PC-3 (cell line): ENCODE data around the gene TRAF1. TPM values are rescaled to one million over a fixed set of nuclear protein-coding genes. Genes with fewer than 3 reads are reported as not detected.
A peak's percentile ranks its signal among the peaks of the same experiment; 100 is the strongest.

Experiments
- ATAC-seq: fragments of 200-7000 bp; cut with Tn5 transposase; 2 replicates; pipeline ENCODE4 v1.9.1; 2020; ENCODE audit warnings: mild to moderate bottlenecking, moderate library complexity
- BruUV-seq: library from RNA; stranded (reverse); fragments of 400-500 nt; replicated peaks from 2 replicates; lab custom pipeline; 2021; lab: Mats Ljungman, UMichigan
- CTCF ChIA-PET: fragments of 300-600 bp; sonication (Branson Sonifier 250); formaldehyde crosslinking; loops from one replicate; lab custom pipeline; 2022; ENCODE audit warnings: antibody characterized with exemption; lab: Charles Lee
- POLR2A ChIA-PET: fragments of 300-600 bp; sonication (Branson Sonifier 250); formaldehyde crosslinking; loops from one replicate; lab custom pipeline; 2022; ENCODE audit warnings: antibody characterized with exemption; ENCODE audit not compliant: unreplicated experiment; lab: Charles Lee
- DNase-seq: peaks from one replicate; pipeline ENCODE4 v3.0.0-alpha.2; 2015
- H2AFZ ChIP-seq: fragments of 300-600 bp; sonication (generic); 2 replicates; pipeline ENCODE4 v1.6.0; 2016; ENCODE audit warnings: antibody characterized with exemption, low read length
- H3F3A ChIP-seq: fragments of 300-600 bp; sonication (generic); one replicate; pipeline ENCODE4 v1.6.0; 2017; ENCODE audit warnings: antibody characterized with exemption, low read length, control low read depth, mild to moderate bottlenecking; ENCODE audit not compliant: unreplicated experiment
- H3K27ac ChIP-seq: fragments of 300-600 bp; sonication (generic); 2 replicates; pipeline ENCODE4 v1.5.1; 2016; ENCODE audit warnings: mild to moderate bottlenecking, low read length
- H3K27me3 ChIP-seq: fragments of 300-600 bp; sonication (generic); 2 replicates; pipeline ENCODE4 v1.6.1; 2016; ENCODE audit warnings: low read length, mixed read lengths
- H3K36me3 ChIP-seq: fragments of 300-600 bp; sonication (generic); 2 replicates; pipeline ENCODE4 v1.6.1; 2016; ENCODE audit warnings: low read depth, mixed run types, low read length, mixed read lengths
- H3K4me1 ChIP-seq: fragments of 300-600 bp; sonication (generic); 2 replicates; pipeline ENCODE4 v1.5.1; 2016; ENCODE audit warnings: low read length; ENCODE audit not compliant: insufficient read depth
- H3K4me2 ChIP-seq: fragments of 300-600 bp; sonication (generic); 2 replicates; pipeline ENCODE4 v1.6.0; 2016; ENCODE audit warnings: low read length
- H3K4me3 ChIP-seq: fragments of 300-600 bp; sonication (generic); 2 replicates; pipeline ENCODE4 v1.5.1; 2016; ENCODE audit warnings: mild to moderate bottlenecking, low read length, mixed read lengths
- H3K79me2 ChIP-seq: fragments of 300-600 bp; sonication (generic); 2 replicates; pipeline ENCODE4 v1.6.1; 2017; ENCODE audit warnings: low read length, mixed read lengths
- H3K9ac ChIP-seq: fragments of 300-600 bp; sonication (generic); 2 replicates; pipeline ENCODE4 v1.6.0; 2016; ENCODE audit warnings: mild to moderate bottlenecking, low read length
- H3K9me2 ChIP-seq: fragments of 300-600 bp; sonication (generic); replicated peaks from 2 replicates; pipeline ENCODE4 v1.6.1; 2016; ENCODE audit warnings: mixed run types, low read length, mixed read lengths
- H3K9me3 ChIP-seq: fragments of 300-600 bp; sonication (generic); 2 replicates; pipeline ENCODE4 v1.6.1; 2016; ENCODE audit warnings: low read length, mixed read lengths
- H4K20me1 ChIP-seq: fragments of 300-600 bp; sonication (generic); 2 replicates; pipeline ENCODE4 v1.6.1; 2016; ENCODE audit warnings: low read length, mixed read lengths
- EZH2 ChIP-seq: fragments of 300-600 bp; sonication (generic); IDR thresholded peaks from one replicate; pipeline ENCODE4 v1.6.1; 2017; ENCODE audit warnings: antibody characterized with exemption, mild to moderate bottlenecking, low read length; ENCODE audit not compliant: unreplicated experiment
- EZH2phosphoT487 ChIP-seq: fragments of 300-600 bp; sonication (generic); IDR thresholded peaks from 2 replicates; pipeline ENCODE4 v1.6.1; 2018; ENCODE audit warnings: mild to moderate bottlenecking, antibody characterized with exemption, low read length, borderline replicate concordance
- intact Hi-C: fragments of 100-400 bp; cut with micrococcal nuclease; formaldehyde crosslinking; loops from 2 replicates; pipeline ENCODE4 v1.9.0; 2023
- total RNA-seq: library from RNA; depleted of rRNA; stranded (reverse); fragments of >200 nt; gene quantifications from 2 replicates; pipeline ENCODE4 v1.2.3, GENCODE V29; 2014
- TF ChIP-seq, protein P1 (sequence below): fragments of 300-600 bp; sonication (generic); conservative IDR thresholded peaks from 2 replicates; pipeline ENCODE4 v1.5.1; 2017; ENCODE audit warnings: antibody characterized with exemption, low read depth, mild to moderate bottlenecking, low read length

TRAF1 gene
- total RNA-seq, 1 experiment from 2014 or later: 0.15 TPM

DNA sequence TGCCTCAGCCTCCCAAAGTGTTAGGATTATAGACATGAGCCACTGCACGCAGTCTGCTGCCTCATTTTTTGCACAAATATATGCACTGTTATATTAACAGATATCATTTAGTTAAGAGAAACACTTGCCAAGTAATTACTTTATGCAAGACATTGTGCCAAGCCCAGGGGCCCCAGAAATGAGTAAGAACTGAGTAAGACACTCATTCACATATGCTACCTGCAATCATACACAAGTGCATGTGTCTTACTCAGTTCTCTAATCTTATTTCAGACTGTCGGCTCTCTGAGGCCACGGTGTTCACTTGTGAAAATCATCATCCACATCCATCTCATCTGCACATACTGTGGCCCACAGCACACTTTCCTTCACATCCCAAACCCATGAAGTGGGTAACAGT lies 16.0 kb downstream of the TRAF1 start:
- Histone ChIP-seq H2AFZ (no peak overlapping the region), H4K20me1 (no peaks in the 10 kb centered on the region), H3K4me2 (no peak overlapping the region), H3K4me3 (no peak overlapping the region), H3K27me3 (no peaks in the 10 kb centered on the region), H3K79me2 (no peaks in the 10 kb centered on the region), H3K9me2 (no peaks in the 10 kb centered on the region), H3K9me3 (no peaks in the 10 kb centered on the region), H3K27ac (no peak overlapping the region), H3F3A (no peaks in the 10 kb centered on the region), H3K36me3 (no peaks in the 10 kb centered on the region), H3K4me1 (peaks cover 28% of the 10 kb centered on the region), H3K9ac (no peak overlapping the region)
- TF ChIP-seq, protein P1, sequence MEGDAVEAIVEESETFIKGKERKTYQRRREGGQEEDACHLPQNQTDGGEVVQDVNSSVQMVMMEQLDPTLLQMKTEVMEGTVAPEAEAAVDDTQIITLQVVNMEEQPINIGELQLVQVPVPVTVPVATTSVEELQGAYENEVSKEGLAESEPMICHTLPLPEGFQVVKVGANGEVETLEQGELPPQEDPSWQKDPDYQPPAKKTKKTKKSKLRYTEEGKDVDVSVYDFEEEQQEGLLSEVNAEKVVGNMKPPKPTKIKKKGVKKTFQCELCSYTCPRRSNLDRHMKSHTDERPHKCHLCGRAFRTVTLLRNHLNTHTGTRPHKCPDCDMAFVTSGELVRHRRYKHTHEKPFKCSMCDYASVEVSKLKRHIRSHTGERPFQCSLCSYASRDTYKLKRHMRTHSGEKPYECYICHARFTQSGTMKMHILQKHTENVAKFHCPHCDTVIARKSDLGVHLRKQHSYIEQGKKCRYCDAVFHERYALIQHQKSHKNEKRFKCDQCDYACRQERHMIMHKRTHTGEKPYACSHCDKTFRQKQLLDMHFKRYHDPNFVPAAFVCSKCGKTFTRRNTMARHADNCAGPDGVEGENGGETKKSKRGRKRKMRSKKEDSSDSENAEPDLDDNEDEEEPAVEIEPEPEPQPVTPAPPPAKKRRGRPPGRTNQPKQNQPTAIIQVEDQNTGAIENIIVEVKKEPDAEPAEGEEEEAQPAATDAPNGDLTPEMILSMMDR: no peak
- TF ChIP-seq EZH2: no peak
- TF ChIP-seq EZH2phosphoT487: no peak
- CTCF ChIA-PET: no interaction called here
- POLR2A ChIA-PET: no interaction called here
- DNase-seq: peak; percentile 33
- peak; percentile 25 for ATAC-seq
- no TSS peak for BruUV-seq
- intact Hi-C loops: no loop called here

DNA sequence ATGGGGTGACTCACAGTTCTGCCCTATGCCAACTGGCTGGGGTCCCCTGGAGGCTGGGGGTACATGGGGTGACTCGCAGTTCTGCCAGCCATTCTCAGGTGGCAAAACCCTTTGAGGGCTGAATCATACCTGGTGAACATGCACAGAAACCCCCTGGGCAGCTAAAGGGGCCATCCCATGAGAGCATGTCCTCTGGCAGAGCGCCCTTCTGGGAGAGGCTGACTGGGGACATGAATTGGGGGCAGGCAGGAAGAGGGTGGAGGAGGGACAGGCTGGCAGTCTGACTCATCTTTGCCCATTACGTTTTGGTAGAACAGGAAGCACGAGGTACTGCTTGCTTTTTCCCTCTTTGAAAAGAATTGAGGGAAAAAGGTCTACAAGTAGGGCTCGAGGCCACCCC lies 16.7 kb downstream of the TRAF1 start:
- BruUV-seq: no TSS peak
- intact Hi-C loops: no loop called here
- H3K9ac ChIP-seq: no peak overlapping the region
- no peaks in the 10 kb centered on the region for H3K36me3 ChIP-seq
- peaks cover 23% of the 10 kb centered on the region for H3K4me1 ChIP-seq
- ChIA-PET CTCF (no interaction called here), POLR2A (no interaction called here)
- peak; percentile 57 for DNase-seq
- H3K9me2 ChIP-seq: no peaks in the 10 kb centered on the region
- no peaks in the 10 kb centered on the region for H3K27me3 ChIP-seq
- 0 out of 2 replicates have a peak overlapping the region, but pooled peaks have one; percentile 7 for H3K27ac ChIP-seq
- TF ChIP-seq, protein P1: no peak
- TF ChIP-seq EZH2phosphoT487 (no peak), EZH2 (no peak)
- no peak overlapping the region for H3K4me3 ChIP-seq
- no peak overlapping the region for H2AFZ ChIP-seq
- no peaks in the 10 kb centered on the region for H3K79me2 ChIP-seq
- H3K4me2 ChIP-seq: 0 out of 2 replicates have a peak overlapping the region, but pooled peaks have one; percentile 7
- no peaks in the 10 kb centered on the region for H3F3A ChIP-seq
- no peaks in the 10 kb centered on the region for H3K9me3 ChIP-seq
- no peaks in the 10 kb centered on the region for H4K20me1 ChIP-seq
- ATAC-seq: peak; percentile 64

DNA sequence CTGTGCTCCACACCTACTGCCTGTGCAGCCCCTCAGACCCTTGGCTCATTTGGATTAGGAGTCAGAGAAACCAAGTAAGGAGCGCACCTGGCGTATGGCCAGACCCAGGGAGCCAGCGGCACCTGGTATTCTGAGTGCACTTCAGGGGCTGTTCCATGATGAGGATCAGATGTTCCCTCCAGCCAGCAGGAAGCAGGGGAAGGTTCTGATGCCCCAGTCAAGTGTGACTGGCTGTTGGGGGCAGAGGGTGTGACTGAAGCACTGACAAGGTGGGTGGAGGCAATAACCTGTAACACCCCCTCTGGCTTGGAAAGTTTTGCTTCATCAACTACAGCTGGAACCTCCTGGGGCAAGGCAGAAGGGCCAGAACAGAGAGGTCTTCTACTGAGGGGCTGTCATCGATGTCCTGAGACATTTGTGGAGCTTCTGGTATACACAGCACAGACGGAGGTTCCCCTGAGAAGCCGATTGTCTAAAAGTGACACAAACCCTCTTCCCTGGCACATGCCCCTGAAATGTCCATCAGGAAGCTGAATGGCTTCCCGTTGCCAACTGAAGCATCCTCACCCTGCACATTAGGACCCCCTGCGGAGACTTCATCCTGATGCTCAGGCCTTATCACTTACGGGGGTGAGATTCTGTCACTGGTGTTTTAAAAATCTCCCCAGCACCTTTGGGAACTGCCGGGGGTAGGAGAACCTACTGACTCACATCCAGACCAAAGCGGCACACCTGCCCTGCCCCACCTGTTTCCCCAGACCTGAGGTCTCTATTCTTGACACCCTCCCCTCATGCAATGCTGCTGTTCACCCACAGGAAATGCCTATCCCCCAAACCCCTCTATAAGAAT lies 21.1 kb downstream of the TRAF1 start:
- Histone ChIP-seq H3F3A (no peaks in the 10 kb centered on the region), H3K9me2 (no peaks in the 10 kb centered on the region), H2AFZ (no peak overlapping the region), H3K27me3 (no peaks in the 10 kb centered on the region), H3K79me2 (no peaks in the 10 kb centered on the region), H3K4me3 (no peak overlapping the region), H3K9me3 (no peaks in the 10 kb centered on the region), H3K27ac (no peak overlapping the region), H3K36me3 (no peaks in the 10 kb centered on the region), H4K20me1 (no peaks in the 10 kb centered on the region), H3K4me1 (peaks cover 10% of the 10 kb centered on the region), H3K9ac (no peak overlapping the region), H3K4me2 (no peak overlapping the region)
- intact Hi-C loops: no loop called here
- ChIA-PET CTCF (no interaction called here), POLR2A (no interaction called here)
- no peak for TF ChIP-seq EZH2
- no peak for TF ChIP-seq EZH2phosphoT487
- TF ChIP-seq, protein P1: no peak
- BruUV-seq: no TSS peak
- no peak for ATAC-seq
- DNase-seq: no peak
